MG63 (cell line): Measurements from ENCODE around the gene DNAJA4. TPM values are rescaled to one million over a fixed set of nuclear protein-coding genes. Genes with fewer than 3 reads are reported as not detected.
"Not testable (repeated sequence)": the region's sequence is repeated elsewhere in the genome, so short reads cannot be mapped to it uniquely, and the experiment has no call there.

ENCODE experiments used
- DNase-seq: peaks from one replicate; pipeline ENCODE4 v3.0.0-alpha.2; 2020
- H3K27me3 ChIP-seq: fragments of 250-450 bp; sonication (Bioruptor Pico); 2 replicates; pipeline ENCODE4 v1.5.1; 2020; ENCODE audit warnings: mild to moderate bottlenecking, moderate library complexity
- H3K36me3 ChIP-seq: fragments of 250-450 bp; sonication (Bioruptor Pico); 2 replicates; pipeline ENCODE4 v1.5.1; 2020; ENCODE audit warnings: mild to moderate bottlenecking, moderate library complexity
- H3K4me3 ChIP-seq: fragments of 250-450 bp; sonication (Bioruptor Pico); 2 replicates; pipeline ENCODE4 v1.5.1; 2020; ENCODE audit warnings: mild to moderate bottlenecking, moderate library complexity
- H3K9me3 ChIP-seq: fragments of 250-450 bp; sonication (Bioruptor Pico); 2 replicates; pipeline ENCODE4 v1.5.1; 2020; ENCODE audit warnings: mild to moderate bottlenecking, moderate library complexity
- total RNA-seq: library from RNA; depleted of rRNA; stranded (reverse); fragments of >200 nt; shearing (Covaris generic); gene quantifications from 2 replicates; pipeline ENCODE4 v1.2.3, GENCODE V29; 2014; ENCODE audit warnings: low replicate concordance

Gene DNAJA4
- total RNA-seq, 1 experiment from 2014 or later, result not detected

GRCh38 chr15:78239811-78240210 lies 24.6 kb upstream of the DNAJA4 start:
- no peak for DNase-seq
- Histone ChIP-seq H3K4me3 (no peak overlapping the region), H3K9me3 (no peaks in the 10 kb centered on the region), H3K36me3 (no peaks in the 10 kb centered on the region), H3K27me3 (no peaks in the 10 kb centered on the region)

- DNase-seq, result peak; percentile 74
- Histone ChIP-seq H3K4me3 (no peak overlapping the region), H3K36me3 (no peaks in the 10 kb centered on the region), H3K9me3 (no peaks in the 10 kb centered on the region), H3K27me3 (no peaks in the 10 kb centered on the region)
Measured at GRCh38 chr15:78241017-78241416, 23.3 kb upstream of the DNAJA4 start.

- DNase-seq, result no peak
- Histone ChIP-seq H3K27me3 (no peaks in the 10 kb centered on the region), H3K9me3 (no peaks in the 10 kb centered on the region), H3K4me3 (no peak overlapping the region), H3K36me3 (no peaks in the 10 kb centered on the region)
Measured at GRCh38 chr15:78242128-78242527, 22.2 kb upstream of the DNAJA4 start.

GRCh38 chr15:78243058-78243457 lies 21.3 kb upstream of the DNAJA4 start:
- no peaks in the 10 kb centered on the region for H3K27me3 ChIP-seq
- H3K9me3 ChIP-seq, result no peaks in the 10 kb centered on the region
- no peak for DNase-seq
- no peaks in the 10 kb centered on the region for H3K36me3 ChIP-seq
- no peak overlapping the region for H3K4me3 ChIP-seq

- Histone ChIP-seq H3K9me3 (no peaks in the 10 kb centered on the region), H3K4me3 (no peak overlapping the region), H3K27me3 (no peaks in the 10 kb centered on the region), H3K36me3 (no peaks in the 10 kb centered on the region)
- DNase-seq, result peak; percentile 37
Measured at GRCh38 chr15:78243491-78243941, 20.8 kb upstream of the DNAJA4 start.

- no peak for DNase-seq
- Histone ChIP-seq H3K27me3 (no peaks in the 10 kb centered on the region), H3K36me3 (no peaks in the 10 kb centered on the region), H3K9me3 (no peaks in the 10 kb centered on the region), H3K4me3 (no peak overlapping the region)
Measured at GRCh38 chr15:78244101-78244500, 20.3 kb upstream of the DNAJA4 start.

GRCh38 chr15:78244893-78245292 lies 19.5 kb upstream of the DNAJA4 start:
- Histone ChIP-seq H3K36me3 (no peaks in the 10 kb centered on the region), H3K27me3 (no peaks in the 10 kb centered on the region), H3K4me3 (no peak overlapping the region), H3K9me3 (no peaks in the 10 kb centered on the region)
- no peak for DNase-seq

- not testable (repeated sequence) for H3K36me3 ChIP-seq, H3K27me3 ChIP-seq, H3K4me3 ChIP-seq, DNase-seq, H3K9me3 ChIP-seq
Measured at GRCh38 chr15:78245392-78245791, 19.0 kb upstream of the DNAJA4 start.

GRCh38 chr15:78245976-78246620 lies 18.3 kb upstream of the DNAJA4 start:
- not testable (repeated sequence) for H3K27me3 ChIP-seq, H3K36me3 ChIP-seq, DNase-seq, H3K4me3 ChIP-seq, H3K9me3 ChIP-seq

GRCh38 chr15:78247911-78248310 lies 16.5 kb upstream of the DNAJA4 start:
- no peaks in the 10 kb centered on the region for H3K9me3 ChIP-seq
- DNase-seq, result no peak
- H3K27me3 ChIP-seq, result no peaks in the 10 kb centered on the region
- H3K4me3 ChIP-seq, result no peak overlapping the region
- H3K36me3 ChIP-seq, result no peaks in the 10 kb centered on the region

- H3K9me3 ChIP-seq, result no peaks in the 10 kb centered on the region
- H3K4me3 ChIP-seq, result no peak overlapping the region
- no peaks in the 10 kb centered on the region for H3K36me3 ChIP-seq
- no peak for DNase-seq
- no peaks in the 10 kb centered on the region for H3K27me3 ChIP-seq
Measured at GRCh38 chr15:78249131-78249530, 15.2 kb upstream of the DNAJA4 start.

GRCh38 chr15:78251136-78251535 lies 13.2 kb upstream of the DNAJA4 start:
- no peak for DNase-seq
- H3K4me3 ChIP-seq, result no peak overlapping the region
- no peaks in the 10 kb centered on the region for H3K36me3 ChIP-seq
- no peaks in the 10 kb centered on the region for H3K9me3 ChIP-seq
- no peaks in the 10 kb centered on the region for H3K27me3 ChIP-seq

- no peaks in the 10 kb centered on the region for H3K27me3 ChIP-seq
- no peaks in the 10 kb centered on the region for H3K36me3 ChIP-seq
- no peak for DNase-seq
- no peak overlapping the region for H3K4me3 ChIP-seq
- no peaks in the 10 kb centered on the region for H3K9me3 ChIP-seq
Measured at GRCh38 chr15:78255421-78256043, 8.8 kb upstream of the DNAJA4 start.

- no peaks in the 10 kb centered on the region for H3K36me3 ChIP-seq
- H3K9me3 ChIP-seq, result no peaks in the 10 kb centered on the region
- DNase-seq, result no peak
- no peak overlapping the region for H3K4me3 ChIP-seq
- no peaks in the 10 kb centered on the region for H3K27me3 ChIP-seq
Measured at GRCh38 chr15:78256044-78256437, 8.3 kb upstream of the DNAJA4 start.

- DNase-seq, result no peak
- Histone ChIP-seq H3K4me3 (no peak overlapping the region), H3K36me3 (no peaks in the 10 kb centered on the region), H3K9me3 (no peaks in the 10 kb centered on the region), H3K27me3 (no peaks in the 10 kb centered on the region)
Measured at GRCh38 chr15:78257681-78258080, 6.7 kb upstream of the DNAJA4 start.

GRCh38 chr15:78259232-78259631 lies 5.1 kb upstream of the DNAJA4 start:
- H3K36me3 ChIP-seq, result no peaks in the 10 kb centered on the region
- H3K4me3 ChIP-seq, result no peak overlapping the region
- no peaks in the 10 kb centered on the region for H3K9me3 ChIP-seq
- no peaks in the 10 kb centered on the region for H3K27me3 ChIP-seq
- no peak for DNase-seq

GRCh38 chr15:78260489-78260888 lies 3.9 kb upstream of the DNAJA4 start:
- no peak for DNase-seq
- no peaks in the 10 kb centered on the region for H3K27me3 ChIP-seq
- H3K4me3 ChIP-seq, result no peak overlapping the region
- no peaks in the 10 kb centered on the region for H3K36me3 ChIP-seq
- H3K9me3 ChIP-seq, result no peaks in the 10 kb centered on the region

GRCh38 chr15:78261062-78261461 lies 3.3 kb upstream of the DNAJA4 start:
- no peak for DNase-seq
- Histone ChIP-seq H3K27me3 (no peaks in the 10 kb centered on the region), H3K9me3 (no peaks in the 10 kb centered on the region), H3K36me3 (no peaks in the 10 kb centered on the region), H3K4me3 (no peak overlapping the region)
